Measurements from ENCODE around the gene SIX4. TPM values are rescaled to one million over a fixed set of nuclear protein-coding genes. Genes with fewer than 3 reads are reported as not detected.

The SIX4 gene
- total RNA-seq, 2 experiments from 2014 or later = 2.4 to 3.1 TPM

DNA sequence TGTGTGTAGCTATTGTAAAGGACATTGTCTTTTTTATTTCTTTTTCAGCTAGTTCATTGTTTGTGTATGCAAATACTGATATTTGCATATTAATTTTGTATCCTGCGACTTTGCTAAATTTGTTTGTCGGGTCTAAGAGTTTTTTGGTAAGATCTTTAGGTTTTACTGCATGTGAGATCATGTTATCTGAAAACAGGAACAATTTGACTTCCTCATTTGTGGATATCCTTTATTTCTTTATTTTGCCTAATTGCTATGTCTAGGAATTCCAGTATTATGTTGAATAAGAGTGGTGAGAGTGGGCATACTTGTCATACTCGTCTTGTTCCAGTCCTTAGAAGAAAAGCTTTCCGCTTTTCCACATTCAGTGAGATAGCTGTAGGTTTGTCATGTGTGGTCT lies 28.8 kb downstream of the SIX4 start:
- BruUV-seq (replicated peaks) = no TSS peak
- intact Hi-C loops (cut with micrococcal nuclease; ENCODE audit: unreplicated experiment) = no loop called here
- H3K9me3 ChIP-seq (ENCODE audit: low read length) = 0 out of 2 replicates have a peak, but pooled peaks cover 1% of the 10 kb centered on the region

DNA sequence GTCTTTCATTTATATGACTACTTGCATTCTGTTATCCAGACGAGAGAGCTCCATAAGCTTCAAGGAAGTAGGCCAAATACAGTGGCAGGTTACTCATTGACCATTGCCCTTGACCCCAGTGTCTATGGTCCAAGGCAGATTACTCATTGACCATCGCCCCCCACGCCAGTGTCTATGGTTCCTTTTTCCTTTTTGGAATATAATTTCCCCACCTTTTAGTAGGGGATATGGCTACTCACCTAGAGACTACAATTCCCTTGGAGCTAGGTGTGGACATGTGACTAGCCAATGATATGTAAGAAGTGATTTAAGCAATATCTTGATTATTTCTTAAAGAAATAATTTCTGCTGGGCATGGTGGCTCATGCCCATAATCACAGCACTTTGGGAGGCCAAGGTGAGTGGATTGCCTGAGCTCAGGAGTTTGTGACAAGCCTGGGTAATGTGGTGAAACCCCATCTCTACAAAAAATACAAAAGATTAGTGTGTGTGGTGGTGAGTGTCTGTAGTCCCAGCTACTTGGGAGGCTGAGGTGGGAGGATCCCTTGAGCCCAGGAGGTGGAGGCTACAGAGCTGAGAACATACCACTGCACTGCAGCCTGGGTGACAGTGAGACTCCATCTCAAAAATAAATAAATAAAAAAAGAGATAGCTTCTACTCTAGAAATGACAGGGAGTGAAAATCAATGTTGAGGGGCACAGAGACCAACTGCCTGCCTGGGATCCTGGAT lies 32.6 kb downstream of the SIX4 start:
- TF ChIP-seq EZH2phosphoT487 (IDR thresholded peaks at IDR 0.05; ENCODE audit: borderline replicate concordance, low read depth, low read length) = no peak
- TF ChIP-seq, protein P1, sequence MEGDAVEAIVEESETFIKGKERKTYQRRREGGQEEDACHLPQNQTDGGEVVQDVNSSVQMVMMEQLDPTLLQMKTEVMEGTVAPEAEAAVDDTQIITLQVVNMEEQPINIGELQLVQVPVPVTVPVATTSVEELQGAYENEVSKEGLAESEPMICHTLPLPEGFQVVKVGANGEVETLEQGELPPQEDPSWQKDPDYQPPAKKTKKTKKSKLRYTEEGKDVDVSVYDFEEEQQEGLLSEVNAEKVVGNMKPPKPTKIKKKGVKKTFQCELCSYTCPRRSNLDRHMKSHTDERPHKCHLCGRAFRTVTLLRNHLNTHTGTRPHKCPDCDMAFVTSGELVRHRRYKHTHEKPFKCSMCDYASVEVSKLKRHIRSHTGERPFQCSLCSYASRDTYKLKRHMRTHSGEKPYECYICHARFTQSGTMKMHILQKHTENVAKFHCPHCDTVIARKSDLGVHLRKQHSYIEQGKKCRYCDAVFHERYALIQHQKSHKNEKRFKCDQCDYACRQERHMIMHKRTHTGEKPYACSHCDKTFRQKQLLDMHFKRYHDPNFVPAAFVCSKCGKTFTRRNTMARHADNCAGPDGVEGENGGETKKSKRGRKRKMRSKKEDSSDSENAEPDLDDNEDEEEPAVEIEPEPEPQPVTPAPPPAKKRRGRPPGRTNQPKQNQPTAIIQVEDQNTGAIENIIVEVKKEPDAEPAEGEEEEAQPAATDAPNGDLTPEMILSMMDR (conservative IDR thresholded peaks at IDR 0.05; ENCODE audit: low read length) = no peak
- Histone ChIP-seq H3K4me3 (ENCODE audit: low read depth, low read length, poor library complexity, severe bottlenecking) (no peak overlapping the region), H3K9me3 (ENCODE audit: low read length) (no peaks in the 10 kb centered on the region), H4K20me1 (ENCODE audit: insufficient read depth, low read length) (no peaks in the 10 kb centered on the region), H3K9me2 (ENCODE audit: insufficient read depth, low read length) (no peaks in the 10 kb centered on the region), H3K27ac (ENCODE audit: low read depth, low read length, poor library complexity, severe bottlenecking) (no peak overlapping the region), H2AFZ (ENCODE audit: low read length) (no peak overlapping the region), H3K36me3 (ENCODE audit: insufficient read depth, low read length) (no peaks in the 10 kb centered on the region), H3K4me1 (ENCODE audit: insufficient read depth, low read length, poor library complexity, severe bottlenecking) (no peaks in the 10 kb centered on the region), H3K4me2 (ENCODE audit: low read length) (no peak overlapping the region), H3K79me2 (ENCODE audit: insufficient read depth, low read depth, low read length) (no peaks in the 10 kb centered on the region)
- CTCF ChIA-PET (ENCODE audit: unreplicated experiment) = no interaction called here
- POLR2A ChIA-PET = interaction anchor here (0.6 to 1.0 kb wide), 2 partner anchors 13 to 438 kb away, joined by 3 read pairs; no protein-coding TSS in a partner anchor
- intact Hi-C loops (cut with micrococcal nuclease; ENCODE audit: unreplicated experiment) = no loop called here
- no TSS peak for BruUV-seq (replicated peaks)
- DNase-seq (ENCODE audit: low spot score) = no peak

More for the DNA sequence above, 28.8 kb downstream of the SIX4 start:
- Histone ChIP-seq H3K27ac (ENCODE audit: low read depth, low read length, poor library complexity, severe bottlenecking) (no peak overlapping the region), H3K9me2 (ENCODE audit: insufficient read depth, low read length) (no peaks in the 10 kb centered on the region), H3K4me2 (ENCODE audit: low read length) (no peak overlapping the region), H3K36me3 (ENCODE audit: insufficient read depth, low read length) (no peaks in the 10 kb centered on the region), H2AFZ (ENCODE audit: low read length) (no peak overlapping the region), H4K20me1 (ENCODE audit: insufficient read depth, low read length) (no peaks in the 10 kb centered on the region), H3K79me2 (ENCODE audit: insufficient read depth, low read depth, low read length) (no peaks in the 10 kb centered on the region), H3K4me3 (ENCODE audit: low read depth, low read length, poor library complexity, severe bottlenecking) (no peak overlapping the region), H3K4me1 (ENCODE audit: insufficient read depth, low read length, poor library complexity, severe bottlenecking) (no peaks in the 10 kb centered on the region)
- TF ChIP-seq EZH2phosphoT487 (IDR thresholded peaks at IDR 0.05; ENCODE audit: borderline replicate concordance, low read depth, low read length) = no peak
- TF ChIP-seq, protein P1 (conservative IDR thresholded peaks at IDR 0.05; ENCODE audit: low read length) = no peak
- no peak for DNase-seq (ENCODE audit: low spot score)
- POLR2A ChIA-PET = interaction anchor here (1.2 to 1.4 kb wide), 2 partner anchors 18 to 71 kb away, joined by 3 to 7 read pairs; no protein-coding TSS in a partner anchor
- CTCF ChIA-PET (ENCODE audit: unreplicated experiment) = no interaction called here

DNA sequence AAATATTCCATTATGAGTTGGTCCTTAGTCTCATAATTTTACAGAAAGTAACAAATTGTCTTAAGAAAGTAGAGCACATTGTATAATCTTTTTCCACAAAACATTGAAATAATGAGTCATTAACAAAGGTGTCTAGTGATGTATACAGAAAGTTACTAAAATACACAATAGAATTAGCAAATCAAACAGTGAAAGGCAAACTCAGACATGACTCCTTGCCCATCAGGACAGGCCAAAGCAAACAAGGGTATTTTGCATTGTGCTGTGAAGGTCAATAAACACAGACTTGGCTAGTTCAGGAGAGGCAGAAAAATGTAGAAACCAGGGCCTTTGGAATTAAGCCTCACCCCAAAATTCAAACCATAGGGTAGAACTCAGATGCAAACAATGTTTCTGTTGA lies 37.3 kb downstream of the SIX4 start:
- Histone ChIP-seq H2AFZ (ENCODE audit: low read length) (no peak overlapping the region), H3K9me2 (ENCODE audit: insufficient read depth, low read length) (no peaks in the 10 kb centered on the region), H3K36me3 (ENCODE audit: insufficient read depth, low read length) (no peaks in the 10 kb centered on the region), H3K4me2 (ENCODE audit: low read length) (no peak overlapping the region), H3K27ac (ENCODE audit: low read depth, low read length, poor library complexity, severe bottlenecking) (no peak overlapping the region), H3K9me3 (ENCODE audit: low read length) (no peaks in the 10 kb centered on the region), H4K20me1 (ENCODE audit: insufficient read depth, low read length) (no peaks in the 10 kb centered on the region), H3K79me2 (ENCODE audit: insufficient read depth, low read depth, low read length) (no peaks in the 10 kb centered on the region), H3K4me1 (ENCODE audit: insufficient read depth, low read length, poor library complexity, severe bottlenecking) (no peaks in the 10 kb centered on the region), H3K4me3 (ENCODE audit: low read depth, low read length, poor library complexity, severe bottlenecking) (no peak overlapping the region)
- BruUV-seq (replicated peaks) = no TSS peak
- TF ChIP-seq, protein P1 (conservative IDR thresholded peaks at IDR 0.05; ENCODE audit: low read length) = no peak
- POLR2A ChIA-PET = no interaction called here
- DNase-seq (ENCODE audit: low spot score) = no peak
- intact Hi-C loops (cut with micrococcal nuclease; ENCODE audit: unreplicated experiment) = no loop called here
- CTCF ChIA-PET (ENCODE audit: unreplicated experiment) = no interaction called here
